ENCODE measurements around the gene SLC7A11.
A peak's percentile ranks its signal among the peaks of the same experiment; 100 is the strongest.

SLC7A11 gene

GRCh38 chr4:138275216-138275615, 33.1 kb upstream of the SLC7A11 start:
- peak; percentile 12 for DNase-seq (ENCODE audit: low read depth, low spot score)
- in situ Hi-C loops (cut with HindIII; ENCODE audit: low sequenced_read_pairs) = no loop called here
- no peak overlapping the region for H3K4me3 ChIP-seq (ENCODE audit: low read depth, low read length)

GRCh38 chr4:138269175-138269574, 27.0 kb upstream of the SLC7A11 start:
- DNase-seq (ENCODE audit: low read depth, low spot score) = no peak
- in situ Hi-C loops (cut with HindIII; ENCODE audit: low sequenced_read_pairs) = no loop called here

More at GRCh38 chr4:138275216-138275615, 33.1 kb upstream of the SLC7A11 start:
- TF ChIP-seq CTCF (IDR thresholded peaks at IDR 0.05; ENCODE audit: low read depth, low read length) = no peak

DNA sequence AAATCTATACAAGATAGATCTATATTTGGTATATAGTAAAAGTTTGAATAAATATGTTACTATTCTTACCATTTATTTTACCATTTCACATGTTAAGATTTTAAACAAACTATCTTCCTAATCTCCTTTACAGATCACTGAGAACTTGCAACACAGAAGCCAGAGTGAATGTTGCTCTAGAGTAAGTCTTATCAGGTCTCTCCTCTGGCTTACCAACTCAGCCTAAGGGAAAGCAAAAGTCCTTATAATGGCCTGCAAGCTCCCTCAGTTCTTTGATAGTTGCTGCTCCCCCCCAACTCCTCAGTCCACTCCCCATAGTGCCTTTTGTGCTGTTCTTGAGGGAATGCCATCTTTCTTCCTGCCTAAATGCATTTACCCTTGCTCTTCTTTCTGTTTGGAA, 25.7 kb upstream of the SLC7A11 start:
- no peak for DNase-seq (ENCODE audit: low read depth, low spot score)
- no peak for TF ChIP-seq CTCF (IDR thresholded peaks at IDR 0.05; ENCODE audit: low read depth, low read length)
- H3K4me3 ChIP-seq (ENCODE audit: low read depth, low read length) = no peak overlapping the region
- in situ Hi-C loops (cut with HindIII; ENCODE audit: low sequenced_read_pairs) = no loop called here

More at GRCh38 chr4:138269175-138269574, 27.0 kb upstream of the SLC7A11 start:
- H3K4me3 ChIP-seq (ENCODE audit: low read depth, low read length) = no peak overlapping the region
- no peak for TF ChIP-seq CTCF (IDR thresholded peaks at IDR 0.05; ENCODE audit: low read depth, low read length)

- no peak overlapping the region for H3K4me3 ChIP-seq (ENCODE audit: low read depth, low read length)
- TF ChIP-seq CTCF (IDR thresholded peaks at IDR 0.05; ENCODE audit: low read depth, low read length) = no peak
- DNase-seq (ENCODE audit: low read depth, low spot score) = no peak
- in situ Hi-C loops (cut with HindIII; ENCODE audit: low sequenced_read_pairs) = no loop called here
These were observed 24.8 kb upstream of the SLC7A11 start for GRCh38 chr4:138266948-138267347.

DNA sequence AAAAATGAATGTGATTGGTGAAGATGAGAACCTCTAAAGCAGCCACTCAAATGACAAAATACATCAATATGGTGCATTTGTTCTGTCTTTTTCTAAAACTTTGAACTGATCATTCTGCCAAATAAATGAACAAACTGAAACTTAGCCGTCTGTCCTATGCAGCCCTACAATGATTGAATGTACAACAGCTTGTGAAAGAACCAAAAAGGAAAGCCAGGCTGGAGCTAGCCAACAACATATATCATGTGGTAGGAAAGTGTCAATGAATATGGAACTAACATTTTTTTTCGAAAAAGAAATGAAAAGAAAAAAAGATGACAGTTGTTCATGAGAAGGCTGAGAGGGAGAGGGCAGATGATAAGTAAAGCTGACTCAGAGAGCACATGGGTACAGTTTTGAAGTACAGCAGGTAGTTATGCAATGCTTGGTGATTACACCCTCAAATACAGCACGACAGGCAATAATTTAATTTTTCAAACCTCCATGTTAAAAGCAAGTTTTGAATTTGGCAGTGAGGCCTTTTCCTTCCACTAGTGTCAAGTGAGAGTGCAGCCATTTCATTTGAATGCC, 21.2 kb upstream of the SLC7A11 start:
- H3K4me3 ChIP-seq (ENCODE audit: low read depth, low read length) = no peak overlapping the region
- in situ Hi-C loops (cut with HindIII; ENCODE audit: low sequenced_read_pairs) = no loop called here
- TF ChIP-seq CTCF (IDR thresholded peaks at IDR 0.05; ENCODE audit: low read depth, low read length) = no peak
- no peak for DNase-seq (ENCODE audit: low read depth, low spot score)

DNA sequence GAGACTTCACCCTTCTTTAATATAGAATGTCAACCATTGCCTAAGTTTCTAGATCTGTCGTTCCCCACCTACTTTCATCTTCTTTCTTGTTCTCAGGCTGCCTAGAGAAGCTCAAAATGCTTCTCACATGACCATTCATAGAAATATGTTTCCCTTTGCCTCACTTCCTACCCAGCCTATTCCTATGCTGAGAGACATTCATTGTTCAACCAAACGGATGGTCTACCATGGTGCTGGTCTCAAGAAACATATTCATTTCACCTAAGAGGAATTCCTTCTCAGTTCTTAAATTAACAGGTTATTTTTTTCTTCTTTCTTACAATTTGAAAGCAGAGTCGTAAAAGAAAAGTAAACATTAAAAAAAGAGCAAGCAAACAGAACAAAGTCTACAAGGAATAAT, 20.3 kb upstream of the SLC7A11 start:
- in situ Hi-C loops (cut with HindIII; ENCODE audit: low sequenced_read_pairs) = no loop called here
- no peak for DNase-seq (ENCODE audit: low read depth, low spot score)
- no peak overlapping the region for H3K4me3 ChIP-seq (ENCODE audit: low read depth, low read length)
- TF ChIP-seq CTCF (IDR thresholded peaks at IDR 0.05; ENCODE audit: low read depth, low read length) = no peak

DNA sequence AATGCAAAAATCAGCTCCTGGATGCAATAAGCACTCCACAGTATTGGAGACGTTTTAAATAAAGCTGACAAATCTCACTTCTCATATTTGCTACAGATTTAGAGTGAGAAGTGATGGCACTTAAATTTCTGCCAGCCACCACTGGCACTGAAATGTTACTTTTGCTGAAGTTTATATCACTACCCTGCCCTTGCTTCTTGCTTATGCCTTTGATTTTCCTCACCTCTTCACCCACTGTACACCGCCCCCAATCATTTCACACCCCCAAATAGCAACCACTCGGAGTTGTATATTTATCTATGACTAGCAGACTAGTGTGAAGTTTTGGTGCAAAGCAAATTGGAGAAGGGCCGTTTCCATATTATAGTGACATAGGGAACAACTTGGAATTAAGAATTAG, 19.9 kb upstream of the SLC7A11 start:
- DNase-seq (ENCODE audit: low read depth, low spot score) = no peak
- in situ Hi-C loops (cut with HindIII; ENCODE audit: low sequenced_read_pairs) = no loop called here
- no peak for TF ChIP-seq CTCF (IDR thresholded peaks at IDR 0.05; ENCODE audit: low read depth, low read length)
- no peak overlapping the region for H3K4me3 ChIP-seq (ENCODE audit: low read depth, low read length)
